Skeletal muscle satellite cell (primary cell): Measurements from ENCODE around the gene CMTM8.

Experiments
- H3K27me3 ChIP-seq: 2 replicates; pipeline ENCODE4 v1.7.0; 2013; ENCODE audit warnings: low read length; ENCODE audit not compliant: control insufficient read depth, insufficient read depth
- H3K36me3 ChIP-seq: 2 replicates; pipeline ENCODE4 v1.7.0; 2013; ENCODE audit warnings: mild to moderate bottlenecking, control low read depth, low read length; ENCODE audit not compliant: insufficient read depth
- H3K4me1 ChIP-seq: 2 replicates; pipeline ENCODE4 v1.7.0; 2013; ENCODE audit warnings: low read length; ENCODE audit not compliant: control insufficient read depth, insufficient read depth
- H3K4me2 ChIP-seq: 2 replicates; pipeline ENCODE4 v1.7.0; 2013; ENCODE audit warnings: mild to moderate bottlenecking, low read length
- H3K4me3 ChIP-seq: 2 replicates; pipeline ENCODE4 v1.7.0; 2013; ENCODE audit warnings: low read length
- H3K9ac ChIP-seq: 2 replicates; pipeline ENCODE4 v1.7.0; 2013; ENCODE audit warnings: mild to moderate bottlenecking, low read depth, low read length, moderate library complexity
- H3K9me3 ChIP-seq: replicated peaks from 2 replicates; pipeline ENCODE4 v1.7.0; 2013; ENCODE audit warnings: mild to moderate bottlenecking, control low read depth, low read length

CMTM8 gene

GRCh38 chr3:32310918-32311839 lies 72.7 kb downstream of the CMTM8 start:
- no peak overlapping the region for H3K9ac ChIP-seq

GRCh38 chr3:32312251-32312650 lies 73.8 kb downstream of the CMTM8 start:
- H3K9ac ChIP-seq = no peak overlapping the region
- H3K36me3 ChIP-seq = no peaks in the 10 kb centered on the region

More at GRCh38 chr3:32310918-32311839, 72.7 kb downstream of the CMTM8 start:
- Histone ChIP-seq H3K4me1 (peaks cover 9% of the 10 kb centered on the region), H3K27me3 (no peaks in the 10 kb centered on the region), H3K9me3 (no peaks in the 10 kb centered on the region), H3K4me2 (no peak overlapping the region), H3K4me3 (no peak overlapping the region), H3K36me3 (no peaks in the 10 kb centered on the region)

GRCh38 chr3:32313169-32313568 lies 74.7 kb downstream of the CMTM8 start:
- Histone ChIP-seq H3K4me1 (peaks cover 9% of the 10 kb centered on the region), H3K4me2 (no peak overlapping the region), H3K4me3 (no peak overlapping the region), H3K9me3 (no peaks in the 10 kb centered on the region), H3K36me3 (no peaks in the 10 kb centered on the region), H3K27me3 (no peaks in the 10 kb centered on the region), H3K9ac (no peak overlapping the region)

More at GRCh38 chr3:32312251-32312650, 73.8 kb downstream of the CMTM8 start:
- Histone ChIP-seq H3K4me3 (no peak overlapping the region), H3K4me2 (no peak overlapping the region), H3K27me3 (no peaks in the 10 kb centered on the region), H3K4me1 (peaks cover 9% of the 10 kb centered on the region), H3K9me3 (no peaks in the 10 kb centered on the region)

- H3K9me3 ChIP-seq = no peaks in the 10 kb centered on the region
- H3K36me3 ChIP-seq = no peaks in the 10 kb centered on the region
- H3K4me2 ChIP-seq = peak overlapping the region; percentile 58
- no peaks in the 10 kb centered on the region for H3K27me3 ChIP-seq
- no peak overlapping the region for H3K9ac ChIP-seq
- H3K4me3 ChIP-seq = peak overlapping the region; percentile 20
- H3K4me1 ChIP-seq = peaks cover 9% of the 10 kb centered on the region
Observed at GRCh38 chr3:32313723-32314473, 75.4 kb downstream of the CMTM8 start.

- Histone ChIP-seq H3K4me2 (no peak overlapping the region), H3K27me3 (no peaks in the 10 kb centered on the region), H3K4me1 (peaks cover 9% of the 10 kb centered on the region), H3K36me3 (no peaks in the 10 kb centered on the region), H3K9me3 (no peaks in the 10 kb centered on the region), H3K4me3 (no peak overlapping the region), H3K9ac (no peak overlapping the region)
Observed at GRCh38 chr3:32315441-32315840, 77.0 kb downstream of the CMTM8 start.

GRCh38 chr3:32316319-32316718 lies 77.8 kb downstream of the CMTM8 start:
- Histone ChIP-seq H3K4me2 (no peak overlapping the region), H3K4me1 (peaks cover 9% of the 10 kb centered on the region), H3K4me3 (no peak overlapping the region), H3K9ac (no peak overlapping the region), H3K9me3 (no peaks in the 10 kb centered on the region), H3K36me3 (no peaks in the 10 kb centered on the region), H3K27me3 (no peaks in the 10 kb centered on the region)

GRCh38 chr3:32316976-32317375 lies 78.5 kb downstream of the CMTM8 start:
- no peak overlapping the region for H3K9ac ChIP-seq
- H3K9me3 ChIP-seq = no peaks in the 10 kb centered on the region
- no peaks in the 10 kb centered on the region for H3K36me3 ChIP-seq
- H3K4me1 ChIP-seq = peaks cover 9% of the 10 kb centered on the region
- H3K4me3 ChIP-seq = no peak overlapping the region
- H3K4me2 ChIP-seq = no peak overlapping the region
- H3K27me3 ChIP-seq = no peaks in the 10 kb centered on the region

GRCh38 chr3:32319607-32320006 lies 81.1 kb downstream of the CMTM8 start:
- Histone ChIP-seq H3K27me3 (no peaks in the 10 kb centered on the region), H3K9me3 (no peaks in the 10 kb centered on the region), H3K4me3 (no peak overlapping the region), H3K4me2 (no peak overlapping the region), H3K4me1 (no peaks in the 10 kb centered on the region), H3K9ac (no peak overlapping the region), H3K36me3 (no peaks in the 10 kb centered on the region)

- H3K9me3 ChIP-seq = no peaks in the 10 kb centered on the region
- no peak overlapping the region for H3K4me3 ChIP-seq
- H3K36me3 ChIP-seq = no peaks in the 10 kb centered on the region
- H3K9ac ChIP-seq = no peak overlapping the region
- H3K4me1 ChIP-seq = no peaks in the 10 kb centered on the region
- no peak overlapping the region for H3K4me2 ChIP-seq
- H3K27me3 ChIP-seq = no peaks in the 10 kb centered on the region
Observed at GRCh38 chr3:32320080-32320479, 81.6 kb downstream of the CMTM8 start.

GRCh38 chr3:32321095-32321790 lies 82.8 kb downstream of the CMTM8 start:
- Histone ChIP-seq H3K9ac (no peak overlapping the region), H3K27me3 (no peaks in the 10 kb centered on the region), H3K36me3 (no peaks in the 10 kb centered on the region), H3K4me1 (no peaks in the 10 kb centered on the region), H3K4me2 (no peak overlapping the region), H3K4me3 (no peak overlapping the region), H3K9me3 (no peaks in the 10 kb centered on the region)

GRCh38 chr3:32322311-32322710 lies 83.8 kb downstream of the CMTM8 start:
- Histone ChIP-seq H3K27me3 (no peaks in the 10 kb centered on the region), H3K4me3 (no peak overlapping the region), H3K9me3 (no peaks in the 10 kb centered on the region), H3K4me2 (no peak overlapping the region), H3K4me1 (no peaks in the 10 kb centered on the region), H3K36me3 (no peaks in the 10 kb centered on the region), H3K9ac (no peak overlapping the region)
